Transverse colon (tissue), 4 donors: ENCODE data around the gene SERPINB1. TPM values are rescaled to one million over a fixed set of nuclear protein-coding genes. Genes with fewer than 3 reads are reported as not detected.
"Not testable (repeated sequence)": the region's sequence is repeated elsewhere in the genome, so short reads cannot be mapped to it uniquely, and the experiment has no call there.

Source experiments
- DNase-seq: peaks from one replicate; pipeline ENCODE4 v3.0.0-alpha.2; 2019
- H3K27ac ChIP-seq, 4 donors: fragments of 200-600 bp; sonication (generic); 2 replicates each; pipeline ENCODE4 v1.5.1; 2016 to 2018; ENCODE audit warnings: inconsistent platforms in 4 of 4
- H3K27me3 ChIP-seq: fragments of 200-600 bp; sonication (generic); 2 replicates; pipeline ENCODE4 v1.5.1; 2017; ENCODE audit warnings: inconsistent platforms
- H3K36me3 ChIP-seq, 4 donors: fragments of 200-600 bp; sonication (generic); 2 replicates each; pipeline ENCODE4 v1.5.1; 2017 to 2019; ENCODE audit warnings: inconsistent platforms in 4 of 4
- H3K4me1 ChIP-seq, 4 donors: fragments of 200-600 bp; sonication (generic); 2 replicates each; pipeline ENCODE4 v1.5.1; 2017 to 2020; ENCODE audit warnings: inconsistent platforms in 4 of 4
- H3K4me3 ChIP-seq, 4 donors: fragments of 200-600 bp; sonication (generic); 1 replicate in 1 of 4; 2 replicates in 3 of 4; pipeline versions ENCODE4 v1.5.1 to v1.6.1; 2017 to 2019; ENCODE audit warnings: inconsistent platforms in 4 of 4
- H3K9me3 ChIP-seq, 2 donors: fragments of 200-600 bp; sonication (generic); 2 replicates each; pipeline ENCODE4 v1.5.1; 2017 to 2019; ENCODE audit warnings: inconsistent platforms in 2 of 2
- EP300 ChIP-seq: sonication (generic); formaldehyde crosslinking; IDR thresholded peaks from one replicate; pipeline ENCODE4 v1.6.1; 2017; ENCODE audit warnings: antibody characterized with exemption, low read depth
- POLR2A ChIP-seq: fragments of 450-650 bp; IDR thresholded peaks from one replicate; pipeline ENCODE4 v1.6.1; 2016; ENCODE audit warnings: antibody characterized with exemption, mild to moderate bottlenecking, moderate library complexity
- POLR2AphosphoS5 ChIP-seq, 3 donors: sonication (generic); formaldehyde crosslinking; IDR thresholded peaks; one replicate each; pipeline ENCODE4 v1.6.1; 2016; ENCODE audit warnings: antibody characterized with exemption in 3 of 3
- WGBS, 2 donors: methylation state at CpG; one replicate each; pipeline ENCODE4 v1.1.5; 2018; ENCODE audit warnings: low coverage in 1 of 2; 5-methylcytosine and 5-hydroxymethylcytosine counted together
- in situ Hi-C, 4 donors: fragments of 200-750 bp; cut with MboI; loops; one replicate each; pipeline versions ENCODE4 v1.15.0 to v1.15.1; 2017; ENCODE audit warnings: low sequenced_read_pairs in 3 of 4, low pct_ligation_motif_present in 1 of 4, low pct_unique_long_range_greater_than_20kb in 1 of 4
- intact Hi-C: fragments of 100-400 bp; cut with DNase I; formaldehyde crosslinking; loops from one replicate; pipeline ENCODE4 v1.15.1; 2023; ENCODE audit warnings: low total_unique reads
- total RNA-seq, 4 donors: library from RNA; depleted of rRNA; stranded (reverse); fragments of >200 nt; gene quantifications; one replicate each; pipeline ENCODE4 v1.1.0, GENCODE V29; 2016
- TF ChIP-seq, protein P1 (sequence below), 5 experiments: fragments of 200-600 bp in 3 of 5; fragments of 450-650 bp in 2 of 5; sonication (generic) in 3 of 5; IDR thresholded peaks; 1 replicate in 2 of 5; 2 replicates in 3 of 5; pipeline ENCODE4 v1.5.1; 2016 to 2017; ENCODE audit warnings: antibody characterized with exemption in 5 of 5, inconsistent platforms in 3 of 5, mild to moderate bottlenecking in 2 of 5, moderate library complexity in 1 of 5

Gene SERPINB1
- total RNA-seq, 4 donors from 2014 or later, result 22.3 to 140 (median 88.4) TPM

GRCh38 chr6:2802521-2803060 lies 39.1 kb downstream of the SERPINB1 start:
- Histone ChIP-seq H3K27me3 (no peaks in the 10 kb centered on the region), H3K9me3 (no peaks in the 10 kb centered on the region), H3K36me3 (no peaks in the 10 kb centered on the region), H3K4me1 (peaks cover 0 to under 1% (median 0%) of the 10 kb centered on the region in 4 donors), H3K27ac (no peak overlapping the region), H3K4me3 (no peak overlapping the region)
- 92% methylated on average over 8 of the region's 8 CpGs; no CpG with 5 or more reads in 1 of the 2 donors for WGBS, 2 donors
- intact Hi-C loops, result no loop called here
- no peak for DNase-seq
- in situ Hi-C loops, result no loop called here
- no peak for TF ChIP-seq POLR2AphosphoS5 (IDR thresholded peaks at IDR 0.05)
- no peak for TF ChIP-seq POLR2A
- TF ChIP-seq EP300, result no peak
- TF ChIP-seq, protein P1, sequence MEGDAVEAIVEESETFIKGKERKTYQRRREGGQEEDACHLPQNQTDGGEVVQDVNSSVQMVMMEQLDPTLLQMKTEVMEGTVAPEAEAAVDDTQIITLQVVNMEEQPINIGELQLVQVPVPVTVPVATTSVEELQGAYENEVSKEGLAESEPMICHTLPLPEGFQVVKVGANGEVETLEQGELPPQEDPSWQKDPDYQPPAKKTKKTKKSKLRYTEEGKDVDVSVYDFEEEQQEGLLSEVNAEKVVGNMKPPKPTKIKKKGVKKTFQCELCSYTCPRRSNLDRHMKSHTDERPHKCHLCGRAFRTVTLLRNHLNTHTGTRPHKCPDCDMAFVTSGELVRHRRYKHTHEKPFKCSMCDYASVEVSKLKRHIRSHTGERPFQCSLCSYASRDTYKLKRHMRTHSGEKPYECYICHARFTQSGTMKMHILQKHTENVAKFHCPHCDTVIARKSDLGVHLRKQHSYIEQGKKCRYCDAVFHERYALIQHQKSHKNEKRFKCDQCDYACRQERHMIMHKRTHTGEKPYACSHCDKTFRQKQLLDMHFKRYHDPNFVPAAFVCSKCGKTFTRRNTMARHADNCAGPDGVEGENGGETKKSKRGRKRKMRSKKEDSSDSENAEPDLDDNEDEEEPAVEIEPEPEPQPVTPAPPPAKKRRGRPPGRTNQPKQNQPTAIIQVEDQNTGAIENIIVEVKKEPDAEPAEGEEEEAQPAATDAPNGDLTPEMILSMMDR (IDR thresholded peaks at IDR 0.05), result no peak

DNA sequence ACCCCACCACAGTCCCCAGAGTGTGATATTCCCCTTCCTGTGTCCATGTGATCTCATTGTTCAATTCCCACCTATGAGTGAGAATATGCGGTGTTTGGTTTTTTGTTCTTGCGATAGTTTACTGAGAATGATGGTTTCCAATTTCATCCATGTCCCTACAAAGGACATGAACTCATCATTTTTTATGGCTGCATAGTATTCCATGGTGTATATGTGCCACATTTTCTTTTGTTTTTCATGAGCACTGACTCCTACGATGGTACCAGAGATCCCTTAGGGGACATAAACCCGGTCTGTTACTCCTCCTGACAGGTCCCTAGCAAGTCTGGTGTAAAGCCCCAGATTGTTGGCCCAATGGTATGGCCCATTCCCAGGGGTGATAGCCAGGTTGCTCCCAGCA lies 40.0 kb downstream of the SERPINB1 start:
- H3K27me3 ChIP-seq, H3K4me1 ChIP-seq, H3K4me3 ChIP-seq, H3K36me3 ChIP-seq, DNase-seq, H3K9me3 ChIP-seq, H3K27ac ChIP-seq, intact Hi-C loops, in situ Hi-C loops: not testable (repeated sequence)
- WGBS, 2 donors, result 93% methylated on average over 3 of the region's 4 CpGs; no CpG with 5 or more reads in 1 of the 2 donors

GRCh38 chr6:2800552-2801316 lies 40.9 kb downstream of the SERPINB1 start:
- H3K36me3 ChIP-seq, result no peaks in the 10 kb centered on the region
- peaks cover 0 to 6% (median 2%) of the 10 kb centered on the region in 4 donors for H3K4me1 ChIP-seq
- WGBS, 2 donors, result 92 to 100% methylated on average over 1 to 14 of the region's 14 CpGs
- no peak overlapping the region for H3K27ac ChIP-seq
- DNase-seq, result no peak
- in situ Hi-C loops (no loop called here), intact Hi-C loops (no loop called here)
- no peaks in the 10 kb centered on the region for H3K9me3 ChIP-seq
- no peak overlapping the region for H3K4me3 ChIP-seq
- H3K27me3 ChIP-seq, result no peaks in the 10 kb centered on the region
- no peak for TF ChIP-seq POLR2A

GRCh38 chr6:2799936-2800527 lies 41.6 kb downstream of the SERPINB1 start:
- H3K27me3 ChIP-seq, result no peaks in the 10 kb centered on the region
- no peak for TF ChIP-seq POLR2AphosphoS5 (IDR thresholded peaks at IDR 0.05)
- TF ChIP-seq, protein P1 (IDR thresholded peaks at IDR 0.05), result no peak
- no peak for TF ChIP-seq EP300
- TF ChIP-seq POLR2A, result no peak
- in situ Hi-C loops, result loop anchor here in 2 of 4 donors (10.0 kb wide), 2 partner anchors 45 to 135 kb away; partner anchors contain the start of gene SERPINB1 (in 2 of the 2)
- intact Hi-C loops, result loop anchor here (10.0 kb wide), 1 partner anchor 135 kb away; no protein-coding TSS in a partner anchor
- H3K36me3 ChIP-seq, result no peaks in the 10 kb centered on the region
- no peak overlapping the region for H3K27ac ChIP-seq
- H3K4me3 ChIP-seq, result no peak overlapping the region
- peaks cover 0 to 6% (median 2%) of the 10 kb centered on the region in 4 donors for H3K4me1 ChIP-seq
- 81 to 91% methylated on average over 6 to 11 of the region's 11 CpGs for WGBS, 2 donors
- no peaks in the 10 kb centered on the region for H3K9me3 ChIP-seq
- DNase-seq, result no peak

DNA sequence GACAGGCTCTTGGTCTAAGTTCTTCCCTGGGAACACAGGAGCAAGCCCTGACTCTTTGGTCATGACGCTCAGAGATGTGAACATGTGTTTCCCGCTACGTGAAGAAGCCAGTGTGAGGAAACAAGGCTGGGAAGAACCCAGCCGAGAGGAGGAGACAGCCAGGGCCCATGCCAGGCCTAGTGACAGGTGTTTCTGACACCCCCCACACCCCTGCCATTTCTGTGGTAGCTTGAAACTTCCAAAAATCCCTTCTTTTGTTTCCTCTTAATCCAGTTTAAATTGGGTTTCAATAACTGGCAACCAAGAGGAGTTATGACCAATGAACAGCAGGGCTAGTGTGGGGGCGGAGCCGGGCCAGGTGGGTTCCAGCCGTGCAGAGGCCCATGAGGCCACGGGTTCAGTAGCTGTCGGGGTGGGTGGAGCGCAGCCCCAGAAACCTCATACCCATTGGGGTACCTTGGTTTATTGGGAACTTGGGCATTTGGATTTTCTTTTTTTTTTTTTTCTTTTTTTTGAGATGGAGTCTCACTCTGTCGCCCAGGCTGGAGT lies 43.0 kb downstream of the SERPINB1 start:
- in situ Hi-C loops (loop anchor here in 2 of 4 donors (10.0 kb wide), 2 partner anchors 46 to 136 kb away; partner anchors contain the start of gene SERPINB1 (in 2 of the 2)), intact Hi-C loops (loop anchor here (10.0 kb wide), 1 partner anchor 136 kb away; no protein-coding TSS in a partner anchor)
- 81 to 100% methylated on average over 1 to 11 of the region's 11 CpGs for WGBS, 2 donors
- Histone ChIP-seq H3K36me3 (no peaks in the 10 kb centered on the region), H3K4me1 (peaks cover 0 to 12% (median 6%) of the 10 kb centered on the region in 4 donors), H3K9me3 (no peaks in the 10 kb centered on the region), H3K27ac (no peak overlapping the region), H3K27me3 (no peaks in the 10 kb centered on the region), H3K4me3 (no peak overlapping the region)
- TF ChIP-seq EP300 (no peak), POLR2A (no peak), POLR2AphosphoS5 (IDR thresholded peaks at IDR 0.05) (no peak)
- TF ChIP-seq, protein P1 (IDR thresholded peaks at IDR 0.05), result no peak
- DNase-seq, result no peak
